ENCODE results near the gene KRTAP2-3.

DNA sequence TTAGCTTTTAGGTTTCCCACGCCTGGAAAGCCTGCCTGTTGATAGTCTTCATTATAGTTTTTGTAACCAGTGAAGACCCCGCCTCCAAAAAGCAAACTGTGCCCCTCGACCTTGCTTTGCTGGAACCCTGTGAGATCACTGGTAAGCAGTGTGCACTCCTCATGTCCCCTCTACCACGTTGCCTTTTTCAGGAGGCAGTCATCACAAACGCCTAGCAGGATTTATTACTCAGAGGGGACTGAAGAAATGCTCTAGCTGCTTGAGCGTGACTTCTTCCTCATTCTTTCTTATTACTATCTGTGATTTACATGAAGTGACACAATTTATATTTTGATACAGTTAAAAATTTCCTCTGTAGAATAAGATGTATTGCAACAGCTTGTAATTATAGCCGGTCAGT, 44.5 kb downstream of the KRTAP2-3 start:
- TF ChIP-seq, protein P1, sequence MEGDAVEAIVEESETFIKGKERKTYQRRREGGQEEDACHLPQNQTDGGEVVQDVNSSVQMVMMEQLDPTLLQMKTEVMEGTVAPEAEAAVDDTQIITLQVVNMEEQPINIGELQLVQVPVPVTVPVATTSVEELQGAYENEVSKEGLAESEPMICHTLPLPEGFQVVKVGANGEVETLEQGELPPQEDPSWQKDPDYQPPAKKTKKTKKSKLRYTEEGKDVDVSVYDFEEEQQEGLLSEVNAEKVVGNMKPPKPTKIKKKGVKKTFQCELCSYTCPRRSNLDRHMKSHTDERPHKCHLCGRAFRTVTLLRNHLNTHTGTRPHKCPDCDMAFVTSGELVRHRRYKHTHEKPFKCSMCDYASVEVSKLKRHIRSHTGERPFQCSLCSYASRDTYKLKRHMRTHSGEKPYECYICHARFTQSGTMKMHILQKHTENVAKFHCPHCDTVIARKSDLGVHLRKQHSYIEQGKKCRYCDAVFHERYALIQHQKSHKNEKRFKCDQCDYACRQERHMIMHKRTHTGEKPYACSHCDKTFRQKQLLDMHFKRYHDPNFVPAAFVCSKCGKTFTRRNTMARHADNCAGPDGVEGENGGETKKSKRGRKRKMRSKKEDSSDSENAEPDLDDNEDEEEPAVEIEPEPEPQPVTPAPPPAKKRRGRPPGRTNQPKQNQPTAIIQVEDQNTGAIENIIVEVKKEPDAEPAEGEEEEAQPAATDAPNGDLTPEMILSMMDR (IDR thresholded peaks at IDR 0.05) = no peak
- no peak for TF ChIP-seq POLR2A (IDR thresholded peaks at IDR 0.05)
- no peak for TF ChIP-seq EP300 (IDR thresholded peaks at IDR 0.05)
- TF ChIP-seq POLR2AphosphoS5 (IDR thresholded peaks at IDR 0.05) = no peak
